ENCODE data around the gene ADGRB2.

ADGRB2 gene

GRCh38 chr1:31687601-31688000 is 76.5 kb downstream of the ADGRB2 start:
- H3K4me1 ChIP-seq (ENCODE audit: control extremely low read depth in 1 of 4, control insufficient read depth in 4 of 4, insufficient read depth in 4 of 4, low read length in 3 of 4): no peaks in the 10 kb centered on the region
- H3K9me3 ChIP-seq (ENCODE audit: control extremely low read depth in 1 of 5, control insufficient read depth in 4 of 5, insufficient read depth in 2 of 5, low read depth in 1 of 5, low read length in 4 of 5): no peaks in the 10 kb centered on the region
- H3K27ac ChIP-seq (ENCODE audit: insufficient read depth in 1 of 2, low read depth in 1 of 2, low read length in 2 of 2, poor library complexity in 1 of 2, severe bottlenecking in 2 of 2): no peak overlapping the region
- POLR2A ChIA-PET: interaction anchor here (0.6 kb wide), 1 partner anchor 252 kb away, joined by 4 read pairs; no protein-coding TSS in a partner anchor
- no peak for DNase-seq
- no peak overlapping the region for H3K4me3 ChIP-seq (ENCODE audit: control insufficient read depth in 1 of 7, extremely low read depth in 1 of 7, insufficient read depth in 4 of 7, low read depth in 2 of 7, low read length in 6 of 7)
- 91% methylated on average over 8 of the region's 8 CpGs for WGBS (ENCODE audit: insufficient coverage)
- H3K27me3 ChIP-seq (replicated peaks in 2 of 5; ENCODE audit: control insufficient read depth in 4 of 5, insufficient read depth in 5 of 5, low read length in 4 of 5): no peaks in the 10 kb centered on the region
- CTCF ChIA-PET: interaction anchor here (0.8 to 1.9 kb wide), 2 partner anchors 13 to 18 kb away, joined by 3 to 4 read pairs; no protein-coding TSS in a partner anchor
- H3K36me3 ChIP-seq (ENCODE audit: control insufficient read depth in 4 of 4, insufficient read depth in 4 of 4, low read length in 3 of 4): no peaks in the 10 kb centered on the region

GRCh38 chr1:31685795-31686194 is 78.3 kb downstream of the ADGRB2 start:
- CTCF ChIA-PET: interaction anchor here (1.1 kb wide), 2 partner anchors 15 to 24 kb away, joined by 3 to 4 read pairs; no protein-coding TSS in a partner anchor
- no peaks in the 10 kb centered on the region for H3K36me3 ChIP-seq (ENCODE audit: control insufficient read depth in 4 of 4, insufficient read depth in 4 of 4, low read length in 3 of 4)
- WGBS (ENCODE audit: insufficient coverage): 98% methylated on average over 7 of the region's 8 CpGs
- no peaks in the 10 kb centered on the region for H3K9me3 ChIP-seq (ENCODE audit: control extremely low read depth in 1 of 5, control insufficient read depth in 4 of 5, insufficient read depth in 2 of 5, low read depth in 1 of 5, low read length in 4 of 5)
- no peak overlapping the region for H3K4me3 ChIP-seq (ENCODE audit: control insufficient read depth in 1 of 7, extremely low read depth in 1 of 7, insufficient read depth in 4 of 7, low read depth in 2 of 7, low read length in 6 of 7)
- no peaks in the 10 kb centered on the region for H3K27me3 ChIP-seq (replicated peaks in 2 of 5; ENCODE audit: control insufficient read depth in 4 of 5, insufficient read depth in 5 of 5, low read length in 4 of 5)
- no peaks in the 10 kb centered on the region for H3K4me1 ChIP-seq (ENCODE audit: control extremely low read depth in 1 of 4, control insufficient read depth in 4 of 4, insufficient read depth in 4 of 4, low read length in 3 of 4)
- DNase-seq: no peak
- POLR2A ChIA-PET: no interaction called here
- no peak overlapping the region for H3K27ac ChIP-seq (ENCODE audit: insufficient read depth in 1 of 2, low read depth in 1 of 2, low read length in 2 of 2, poor library complexity in 1 of 2, severe bottlenecking in 2 of 2)

DNA sequence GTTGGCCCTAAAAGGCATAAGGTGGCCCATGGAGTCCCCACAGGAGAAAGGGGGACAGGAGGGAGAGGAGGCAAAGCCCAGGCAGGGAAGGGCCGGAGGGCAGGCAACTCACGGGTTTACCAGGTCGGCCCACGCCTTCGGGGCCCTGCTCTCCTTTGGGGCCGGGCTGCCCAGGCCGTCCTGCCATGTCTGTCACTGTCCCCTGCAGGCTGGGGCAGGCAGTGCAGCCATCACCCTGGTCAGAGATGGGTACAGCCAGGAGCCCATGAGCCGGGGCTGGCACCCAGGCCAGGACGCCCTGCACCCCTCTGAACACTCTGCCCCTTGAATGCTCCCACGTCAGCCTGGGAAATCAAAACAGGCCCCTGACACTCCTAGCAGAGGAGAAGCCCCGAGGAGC is 80.1 kb downstream of the ADGRB2 start:
- DNase-seq: peak in 1 of 3 donors; percentile 13
- Histone ChIP-seq H3K36me3 (ENCODE audit: control insufficient read depth in 4 of 4, insufficient read depth in 4 of 4, low read length in 3 of 4) (no peaks in the 10 kb centered on the region), H3K9me3 (ENCODE audit: control extremely low read depth in 1 of 5, control insufficient read depth in 4 of 5, insufficient read depth in 2 of 5, low read depth in 1 of 5, low read length in 4 of 5) (no peaks in the 10 kb centered on the region), H3K4me3 (ENCODE audit: control insufficient read depth in 1 of 7, extremely low read depth in 1 of 7, insufficient read depth in 4 of 7, low read depth in 2 of 7, low read length in 6 of 7) (no peak overlapping the region), H3K4me1 (ENCODE audit: control extremely low read depth in 1 of 4, control insufficient read depth in 4 of 4, insufficient read depth in 4 of 4, low read length in 3 of 4) (no peaks in the 10 kb centered on the region), H3K27me3 (replicated peaks in 2 of 5; ENCODE audit: control insufficient read depth in 4 of 5, insufficient read depth in 5 of 5, low read length in 4 of 5) (no peaks in the 10 kb centered on the region), H3K27ac (ENCODE audit: insufficient read depth in 1 of 2, low read depth in 1 of 2, low read length in 2 of 2, poor library complexity in 1 of 2, severe bottlenecking in 2 of 2) (no peak overlapping the region)
- WGBS (ENCODE audit: insufficient coverage): 93% methylated on average over 10 of the region's 11 CpGs
- CTCF ChIA-PET: interaction anchor here (1.0 to 2.6 kb wide), 2 partner anchors 14 to 105 kb away, joined by 3 to 8 read pairs; no protein-coding TSS in a partner anchor
- POLR2A ChIA-PET: no interaction called here

- DNase-seq: no peak
- Histone ChIP-seq H3K36me3 (ENCODE audit: control insufficient read depth in 4 of 4, insufficient read depth in 4 of 4, low read length in 3 of 4) (no peaks in the 10 kb centered on the region), H3K9me3 (ENCODE audit: control extremely low read depth in 1 of 5, control insufficient read depth in 4 of 5, insufficient read depth in 2 of 5, low read depth in 1 of 5, low read length in 4 of 5) (no peaks in the 10 kb centered on the region), H3K4me3 (ENCODE audit: control insufficient read depth in 1 of 7, extremely low read depth in 1 of 7, insufficient read depth in 4 of 7, low read depth in 2 of 7, low read length in 6 of 7) (no peak overlapping the region), H3K4me1 (ENCODE audit: control extremely low read depth in 1 of 4, control insufficient read depth in 4 of 4, insufficient read depth in 4 of 4, low read length in 3 of 4) (no peaks in the 10 kb centered on the region), H3K27me3 (replicated peaks in 2 of 5; ENCODE audit: control insufficient read depth in 4 of 5, insufficient read depth in 5 of 5, low read length in 4 of 5) (peaks cover 0 to 2% (median 0%) of the 10 kb centered on the region in 5 experiments), H3K27ac (ENCODE audit: insufficient read depth in 1 of 2, low read depth in 1 of 2, low read length in 2 of 2, poor library complexity in 1 of 2, severe bottlenecking in 2 of 2) (no peak overlapping the region)
- WGBS (ENCODE audit: insufficient coverage): 85% methylated on average over 9 of the region's 9 CpGs
- POLR2A ChIA-PET: interaction anchor here (0.5 kb wide), 1 partner anchor 885 kb away, joined by 6 read pairs; no protein-coding TSS in a partner anchor
- CTCF ChIA-PET: no interaction called here
Measured at GRCh38 chr1:31681415-31681814, 82.7 kb downstream of the ADGRB2 start.

GRCh38 chr1:31679676-31680230 is 84.4 kb downstream of the ADGRB2 start:
- H3K4me1 ChIP-seq (ENCODE audit: control extremely low read depth in 1 of 4, control insufficient read depth in 4 of 4, insufficient read depth in 4 of 4, low read length in 3 of 4): no peaks in the 10 kb centered on the region
- peaks cover 0 to 2% (median 0%) of the 10 kb centered on the region in 5 experiments for H3K27me3 ChIP-seq (replicated peaks in 2 of 5; ENCODE audit: control insufficient read depth in 4 of 5, insufficient read depth in 5 of 5, low read length in 4 of 5)
- H3K36me3 ChIP-seq (ENCODE audit: control insufficient read depth in 4 of 4, insufficient read depth in 4 of 4, low read length in 3 of 4): no peaks in the 10 kb centered on the region
- H3K4me3 ChIP-seq (ENCODE audit: control insufficient read depth in 1 of 7, extremely low read depth in 1 of 7, insufficient read depth in 4 of 7, low read depth in 2 of 7, low read length in 6 of 7): no peak overlapping the region
- no peaks in the 10 kb centered on the region for H3K9me3 ChIP-seq (ENCODE audit: control extremely low read depth in 1 of 5, control insufficient read depth in 4 of 5, insufficient read depth in 2 of 5, low read depth in 1 of 5, low read length in 4 of 5)
- no peak overlapping the region for H3K27ac ChIP-seq (ENCODE audit: insufficient read depth in 1 of 2, low read depth in 1 of 2, low read length in 2 of 2, poor library complexity in 1 of 2, severe bottlenecking in 2 of 2)
- 85% methylated on average over 23 of the region's 23 CpGs for WGBS (ENCODE audit: insufficient coverage)
- CTCF ChIA-PET: interaction anchor here (1.3 to 2.2 kb wide), 3 partner anchors 10 to 26 kb away, joined by 4 to 6 read pairs (median 5); no protein-coding TSS in a partner anchor
- no peak for DNase-seq
- POLR2A ChIA-PET: no interaction called here

GRCh38 chr1:31679091-31679490 is 85.0 kb downstream of the ADGRB2 start:
- no peaks in the 10 kb centered on the region for H3K4me1 ChIP-seq (ENCODE audit: control extremely low read depth in 1 of 4, control insufficient read depth in 4 of 4, insufficient read depth in 4 of 4, low read length in 3 of 4)
- peaks cover 0 to 2% (median 0%) of the 10 kb centered on the region in 5 experiments for H3K27me3 ChIP-seq (replicated peaks in 2 of 5; ENCODE audit: control insufficient read depth in 4 of 5, insufficient read depth in 5 of 5, low read length in 4 of 5)
- H3K4me3 ChIP-seq (ENCODE audit: control insufficient read depth in 1 of 7, extremely low read depth in 1 of 7, insufficient read depth in 4 of 7, low read depth in 2 of 7, low read length in 6 of 7): no peak overlapping the region
- ChIA-PET CTCF (interaction anchor here (1.2 to 2.2 kb wide), 5 partner anchors 9 to 26 kb away, joined by 3 to 6 read pairs (median 5); no protein-coding TSS in a partner anchor), POLR2A (no interaction called here)
- 100% methylated on average over 1 of the region's 2 CpGs for WGBS (ENCODE audit: insufficient coverage)
- no peak for DNase-seq
- no peak overlapping the region for H3K27ac ChIP-seq (ENCODE audit: insufficient read depth in 1 of 2, low read depth in 1 of 2, low read length in 2 of 2, poor library complexity in 1 of 2, severe bottlenecking in 2 of 2)
- H3K36me3 ChIP-seq (ENCODE audit: control insufficient read depth in 4 of 4, insufficient read depth in 4 of 4, low read length in 3 of 4): no peaks in the 10 kb centered on the region
- H3K9me3 ChIP-seq (ENCODE audit: control extremely low read depth in 1 of 5, control insufficient read depth in 4 of 5, insufficient read depth in 2 of 5, low read depth in 1 of 5, low read length in 4 of 5): no peaks in the 10 kb centered on the region

- H3K36me3 ChIP-seq (ENCODE audit: control insufficient read depth in 4 of 4, insufficient read depth in 4 of 4, low read length in 3 of 4): no peaks in the 10 kb centered on the region
- ChIA-PET POLR2A (no interaction called here), CTCF (interaction anchor here (1.2 to 4.2 kb wide), 6 partner anchors 9 to 27 kb away, joined by 3 to 18 read pairs (median 4); no protein-coding TSS in a partner anchor)
- H3K27ac ChIP-seq (ENCODE audit: insufficient read depth in 1 of 2, low read depth in 1 of 2, low read length in 2 of 2, poor library complexity in 1 of 2, severe bottlenecking in 2 of 2): no peak overlapping the region
- H3K4me3 ChIP-seq (ENCODE audit: control insufficient read depth in 1 of 7, extremely low read depth in 1 of 7, insufficient read depth in 4 of 7, low read depth in 2 of 7, low read length in 6 of 7): no peak overlapping the region
- H3K4me1 ChIP-seq (ENCODE audit: control extremely low read depth in 1 of 4, control insufficient read depth in 4 of 4, insufficient read depth in 4 of 4, low read length in 3 of 4): no peaks in the 10 kb centered on the region
- H3K27me3 ChIP-seq (replicated peaks in 2 of 5; ENCODE audit: control insufficient read depth in 4 of 5, insufficient read depth in 5 of 5, low read length in 4 of 5): peaks cover 0 to 2% (median 0%) of the 10 kb centered on the region in 5 experiments
- no peaks in the 10 kb centered on the region for H3K9me3 ChIP-seq (ENCODE audit: control extremely low read depth in 1 of 5, control insufficient read depth in 4 of 5, insufficient read depth in 2 of 5, low read depth in 1 of 5, low read length in 4 of 5)
- WGBS (ENCODE audit: insufficient coverage): 98% methylated on average over 4 of the region's 4 CpGs
- DNase-seq: no peak
Measured at GRCh38 chr1:31678681-31679080, 85.5 kb downstream of the ADGRB2 start.
